Neural progenitor cell (in vitro differentiated cells): ENCODE data around the gene SAV1. TPM values are rescaled to one million over a fixed set of nuclear protein-coding genes. Genes with fewer than 3 reads are reported as not detected.
A peak's percentile ranks its signal among the peaks of the same experiment; 100 is the strongest.

Experiments used
- DNase-seq: peaks from one replicate; pipeline ENCODE4 v3.0.0-alpha.2; 2016; ENCODE audit warnings: low spot score
- H2AFZ ChIP-seq: fragments of 200-600 bp; sonication (generic); replicated peaks from 2 replicates; pipeline ENCODE4 v1.6.1; 2016; ENCODE audit warnings: antibody characterized with exemption
- H3F3A ChIP-seq: fragments of 200-600 bp; sonication (generic); 2 replicates; pipeline ENCODE4 v1.6.1; 2016; ENCODE audit warnings: antibody characterized with exemption, low read depth
- H3K27ac ChIP-seq: fragments of 200-600 bp; sonication (generic); 2 replicates; pipeline ENCODE4 v1.5.1; 2016; ENCODE audit warnings: mild to moderate bottlenecking
- H3K27me3 ChIP-seq: fragments of 200-600 bp; sonication (generic); 2 replicates; pipeline ENCODE4 v1.6.1; 2016; ENCODE audit warnings: mild to moderate bottlenecking, moderate library complexity
- H3K36me3 ChIP-seq: fragments of 200-600 bp; sonication (generic); 2 replicates; pipeline ENCODE4 v1.5.1; 2016
- H3K4me1 ChIP-seq: fragments of 200-600 bp; sonication (generic); 2 replicates; pipeline ENCODE4 v1.6.1; 2016; ENCODE audit warnings: mixed run types
- H3K4me2 ChIP-seq: fragments of 200-600 bp; sonication (generic); 2 replicates; pipeline ENCODE4 v1.6.1; 2016
- H3K4me3 ChIP-seq: fragments of 200-600 bp; sonication (generic); 2 replicates; pipeline ENCODE4 v1.5.1; 2016
- H3K79me2 ChIP-seq: fragments of 200-600 bp; sonication (generic); 2 replicates; pipeline ENCODE4 v1.6.1; 2016; ENCODE audit warnings: low read depth
- H3K9ac ChIP-seq: fragments of 200-600 bp; sonication (generic); 2 replicates; pipeline ENCODE4 v1.6.1; 2016
- H3K9me3 ChIP-seq: fragments of 200-600 bp; sonication (generic); 2 replicates; pipeline ENCODE4 v1.5.1; 2016; ENCODE audit warnings: low read depth
- H4K20me1 ChIP-seq: fragments of 200-600 bp; sonication (generic); 2 replicates; pipeline ENCODE4 v1.6.1; 2016; ENCODE audit warnings: low read depth
- H3K27ac Mint-ChIP-seq: 3 replicates; pipeline ENCODE4 v1.8.0; 2021; ENCODE audit warnings: mixed read lengths
- H3K27me3 Mint-ChIP-seq: 2 replicates; pipeline ENCODE4 v1.8.0; 2022; ENCODE audit warnings: low read depth, mild to moderate bottlenecking, inconsistent platforms, moderate library complexity, mixed read lengths; ENCODE audit not compliant: insufficient read depth
- H3K36me3 Mint-ChIP-seq: 3 replicates; pipeline ENCODE4 v1.8.0; 2021; ENCODE audit warnings: mixed read lengths
- H3K4me1 Mint-ChIP-seq: 3 replicates; pipeline ENCODE4 v1.8.0; 2021; ENCODE audit warnings: mixed read lengths
- H3K4me3 Mint-ChIP-seq: 3 replicates; pipeline ENCODE4 v1.8.0; 2021; ENCODE audit warnings: mild to moderate bottlenecking, moderate library complexity, mixed read lengths
- H3K9me3 Mint-ChIP-seq: 3 replicates; pipeline ENCODE4 v1.8.0; 2020; ENCODE audit warnings: mixed read lengths
- CTCF ChIP-seq: fragments of 200-600 bp; sonication (generic); IDR thresholded peaks from 2 replicates; pipeline ENCODE4 v1.5.1; 2017; ENCODE audit warnings: antibody characterized with exemption, mild to moderate bottlenecking
- EZH2 ChIP-seq: fragments of 200-600 bp; sonication (generic); IDR thresholded peaks from 2 replicates; pipeline ENCODE4 v1.6.1; 2017; ENCODE audit warnings: antibody characterized with exemption, mild to moderate bottlenecking, moderate library complexity
- EZH2phosphoT487 ChIP-seq: fragments of 200-600 bp; sonication (generic); IDR thresholded peaks from 2 replicates; pipeline ENCODE4 v1.6.1; 2017; ENCODE audit warnings: antibody characterized with exemption
- total RNA-seq: library from RNA; depleted of rRNA; stranded (reverse); fragments of >200 nt; gene quantifications from 2 replicates; pipeline ENCODE4 v1.2.3, GENCODE V29; 2015; ENCODE audit warnings: low replicate concordance

SAV1 gene
- total RNA-seq, 1 donor from 2014 or later, result 34.5 TPM

GRCh38 chr14:50675597-50675996 lies 7.5 kb upstream of the SAV1 start:
- Histone ChIP-seq H4K20me1 (no peaks in the 10 kb centered on the region), H3K27ac (no peak overlapping the region), H3K79me2 (no peaks in the 10 kb centered on the region), H3F3A (no peaks in the 10 kb centered on the region), H3K4me3 (no peak overlapping the region), H3K27me3 (no peaks in the 10 kb centered on the region), H3K4me2 (no peak overlapping the region), H3K4me1 (no peaks in the 10 kb centered on the region), H3K36me3 (no peaks in the 10 kb centered on the region), H3K9ac (no peak overlapping the region), H3K9me3 (no peaks in the 10 kb centered on the region), H2AFZ (peak overlapping the region; percentile 54)
- Mint-ChIP-seq H3K4me1 (peaks cover 3% of the 10 kb centered on the region), H3K36me3 (no peaks in the 10 kb centered on the region), H3K9me3 (no peaks in the 10 kb centered on the region), H3K4me3 (no peak overlapping the region), H3K27ac (no peak overlapping the region), H3K27me3 (no peaks in the 10 kb centered on the region)
- TF ChIP-seq EZH2phosphoT487 (no peak), CTCF (no peak), EZH2 (no peak)
- DNase-seq, result no peak

- peaks cover 32% of the 10 kb centered on the region for H3F3A ChIP-seq
- H3K9me3 Mint-ChIP-seq, result no peaks in the 10 kb centered on the region
- no peak overlapping the region for H3K27ac ChIP-seq
- H3K4me1 Mint-ChIP-seq, result peaks cover 10% of the 10 kb centered on the region
- H3K4me2 ChIP-seq, result no peak overlapping the region
- no peaks in the 10 kb centered on the region for H3K27me3 Mint-ChIP-seq
- no peaks in the 10 kb centered on the region for H3K9me3 ChIP-seq
- no peaks in the 10 kb centered on the region for H3K27me3 ChIP-seq
- H4K20me1 ChIP-seq, result peaks cover 10% of the 10 kb centered on the region
- no peak overlapping the region for H3K9ac ChIP-seq
- TF ChIP-seq EZH2phosphoT487 (no peak), EZH2 (no peak), CTCF (no peak)
- H2AFZ ChIP-seq, result no peak overlapping the region
- DNase-seq, result no peak
- H3K27ac Mint-ChIP-seq, result no peak overlapping the region
- peaks cover 26% of the 10 kb centered on the region for H3K4me1 ChIP-seq
- peaks cover 19% of the 10 kb centered on the region for H3K79me2 ChIP-seq
- H3K36me3 Mint-ChIP-seq, result no peaks in the 10 kb centered on the region
- H3K4me3 Mint-ChIP-seq, result no peak overlapping the region
- H3K4me3 ChIP-seq, result no peak overlapping the region
- H3K36me3 ChIP-seq, result no peaks in the 10 kb centered on the region
Measured at GRCh38 chr14:50670866-50671256, 2.8 kb upstream of the SAV1 start.

GRCh38 chr14:50670196-50670865 lies 2.2 kb upstream of the SAV1 start:
- Histone ChIP-seq H3K79me2 (peaks cover 24% of the 10 kb centered on the region), H3F3A (peaks cover 32% of the 10 kb centered on the region), H3K4me1 (peaks cover 31% of the 10 kb centered on the region), H3K27ac (no peak overlapping the region), H3K9ac (no peak overlapping the region), H3K27me3 (no peaks in the 10 kb centered on the region), H3K36me3 (peaks cover 3% of the 10 kb centered on the region), H4K20me1 (peaks cover 10% of the 10 kb centered on the region), H2AFZ (peak overlapping the region; percentile 23), H3K4me2 (peak overlapping the region; percentile 86), H3K9me3 (no peaks in the 10 kb centered on the region), H3K4me3 (no peak overlapping the region)
- Mint-ChIP-seq H3K4me1 (peaks cover 10% of the 10 kb centered on the region), H3K36me3 (no peaks in the 10 kb centered on the region), H3K9me3 (no peaks in the 10 kb centered on the region), H3K27me3 (no peaks in the 10 kb centered on the region), H3K27ac (no peak overlapping the region), H3K4me3 (no peak overlapping the region)
- peak; percentile 19 for DNase-seq
- TF ChIP-seq CTCF (no peak), EZH2phosphoT487 (no peak), EZH2 (no peak)
